ENCODE measurements around the gene CCT2.

The CCT2 gene

DNA sequence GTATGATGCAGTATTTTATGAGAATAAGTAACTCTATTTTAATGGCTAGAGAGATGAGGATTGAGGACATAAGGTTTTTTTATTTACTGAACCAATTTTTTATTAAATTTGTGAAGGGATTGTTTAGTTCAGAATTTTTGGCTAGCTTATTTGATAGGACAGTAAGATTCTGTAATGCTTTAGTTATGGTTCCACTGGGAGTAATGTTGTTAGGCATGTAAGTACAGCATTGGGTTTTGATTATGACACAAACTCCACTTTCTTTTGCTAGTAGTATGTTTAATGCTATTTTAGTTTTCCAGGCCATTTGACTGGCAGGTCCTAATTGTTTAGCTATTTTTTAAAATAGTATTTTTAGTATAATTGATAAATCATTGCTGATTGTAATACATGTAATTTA, 59.3 kb downstream of the CCT2 start:
- DNase-seq = no peak

DNA sequence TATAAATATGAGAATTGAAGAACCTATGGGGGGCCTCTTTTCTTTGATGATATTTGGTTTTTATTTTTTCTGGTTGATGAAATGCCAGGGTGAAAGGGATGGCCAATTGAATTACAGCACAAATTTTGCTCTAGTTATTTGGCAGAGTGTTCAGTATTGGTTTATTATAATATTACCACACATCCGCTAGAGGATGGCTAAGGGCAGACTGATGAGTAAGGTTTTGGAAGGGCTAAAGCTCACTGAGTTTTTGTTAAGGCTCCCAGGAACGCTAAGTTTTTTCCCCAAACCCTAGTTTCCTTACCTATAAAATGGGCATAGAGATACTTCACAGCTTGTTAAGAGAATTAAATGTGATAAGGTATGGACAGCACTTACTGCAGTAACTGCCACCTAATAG, 59.8 kb downstream of the CCT2 start:
- DNase-seq = no peak

DNA sequence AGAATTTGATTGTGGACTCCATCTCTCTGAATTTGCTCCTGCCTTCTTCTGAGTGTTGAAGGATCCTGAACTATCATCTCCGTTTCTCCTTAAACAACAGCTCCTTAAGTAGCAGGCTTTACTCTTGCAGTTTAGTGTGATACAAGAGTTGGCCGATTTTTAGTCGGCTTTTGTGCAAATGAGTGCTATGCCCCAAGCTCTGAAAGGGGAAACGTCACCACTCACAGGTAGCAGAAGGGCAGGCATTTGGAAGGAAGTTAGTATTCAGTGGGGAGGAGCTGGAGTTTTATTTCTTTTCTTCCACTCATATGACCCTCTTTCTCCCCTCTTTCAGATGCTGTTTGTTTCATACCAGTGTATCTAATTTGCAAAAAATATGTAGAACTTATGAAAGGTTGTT, 61.9 kb downstream of the CCT2 start:
- no peak for DNase-seq

DNA sequence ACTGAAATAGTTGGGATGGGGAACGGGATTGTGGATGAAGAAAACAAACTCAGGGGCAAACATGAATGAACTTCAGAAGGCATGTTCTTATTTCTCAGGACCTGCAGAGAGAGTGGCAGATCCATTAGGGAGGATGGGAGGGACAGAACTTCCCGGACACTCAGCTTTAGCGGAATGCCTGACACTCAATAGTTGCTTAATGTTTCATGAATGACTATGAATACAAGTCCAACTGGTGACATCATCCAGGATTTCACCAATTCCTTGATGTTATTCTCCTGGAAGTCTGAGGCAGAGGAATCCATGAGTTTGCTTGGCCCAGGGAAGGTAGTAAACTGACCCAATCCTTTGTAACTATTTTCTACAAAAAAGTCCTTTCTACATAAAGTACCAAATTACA, 63.2 kb downstream of the CCT2 start:
- no peak for DNase-seq

DNA sequence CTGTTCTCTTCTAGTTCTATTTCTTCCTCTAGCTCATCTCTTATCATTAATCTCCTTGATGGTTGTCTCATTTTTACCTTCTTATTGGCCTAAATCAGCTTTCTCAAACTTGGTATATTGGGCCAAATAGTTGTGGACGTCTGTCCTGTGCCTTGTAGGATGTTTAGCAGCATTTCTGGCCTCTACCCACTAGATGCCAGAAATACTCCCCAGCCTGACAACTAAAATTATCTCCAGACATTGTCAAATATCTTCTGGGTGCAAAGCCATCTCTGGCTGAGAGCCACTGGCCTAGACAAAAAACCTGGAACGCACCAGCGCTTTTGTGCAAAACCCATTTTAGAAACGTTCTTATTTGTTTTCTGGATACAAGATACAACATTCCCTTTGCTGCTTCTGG, 64.3 kb downstream of the CCT2 start:
- no peak for DNase-seq

Measured in NCI-H1105 (cell line).